SK-N-SH (cell line): ENCODE measurements around the gene UAP1L1.

Experiments used
- CTCF ChIP-seq: fragments of 200-600 bp; sonication (generic); IDR thresholded peaks from 2 replicates; pipeline ENCODE4 v1.6.1; 2017; ENCODE audit warnings: antibody characterized with exemption, mild to moderate bottlenecking, moderate library complexity
- RCOR1 ChIP-seq: fragments of 150-350 bp; IDR thresholded peaks from 2 replicates; pipeline ENCODE4 v1.6.1; 2017; ENCODE audit warnings: antibody characterized with exemption, low read length

GRCh38 chr9:137071282-137071681 is 6.0 kb upstream of the UAP1L1 start:
- no peak for TF ChIP-seq CTCF
- TF ChIP-seq RCOR1 = no peak
